GM19324 (cell line): Measurements from ENCODE around the gene CCDC86.
"Not testable (repeated sequence)": the region's sequence is repeated elsewhere in the genome, so short reads cannot be mapped to it uniquely, and the experiment has no call there.

Experiments used
- ATAC-seq: cut with Tn5 transposase; IDR thresholded peaks from one replicate; pipeline ENCODE4 v1.9.1; 2021; ENCODE audit warnings: mild to moderate bottlenecking, moderate library complexity; ENCODE audit not compliant: unreplicated experiment, low FRiP score

The CCDC86 gene

GRCh38 chr11:60841797-60842667 lies at the start of gene CCDC86:
Gene CCDC86 (plus strand): TSS chr11:60842113. CDS start chr11:60842125, 12 bp downstream.
- peak; percentile 88 for ATAC-seq

- ATAC-seq: no peak
These were observed 49.4 kb upstream of the CCDC86 start for GRCh38 chr11:60792521-60792920.

GRCh38 chr11:60795291-60795690 lies 46.6 kb upstream of the CCDC86 start:
- ATAC-seq: no peak

GRCh38 chr11:60797846-60798630 lies 43.9 kb upstream of the CCDC86 start:
- ATAC-seq: no peak

- no peak for ATAC-seq
These were observed 43.3 kb upstream of the CCDC86 start for GRCh38 chr11:60798631-60799030.

GRCh38 chr11:60801194-60801593 lies 40.7 kb upstream of the CCDC86 start:
- no peak for ATAC-seq

- ATAC-seq: no peak
These were observed 38.5 kb upstream of the CCDC86 start for GRCh38 chr11:60803273-60803936.

GRCh38 chr11:60809249-60809648 lies 32.7 kb upstream of the CCDC86 start:
- no peak for ATAC-seq

- ATAC-seq: no peak
These were observed 32.2 kb upstream of the CCDC86 start for GRCh38 chr11:60809691-60810090.

- ATAC-seq: no peak
These were observed 31.8 kb upstream of the CCDC86 start for GRCh38 chr11:60810151-60810550.

- no peak for ATAC-seq
These were observed 31.3 kb upstream of the CCDC86 start for GRCh38 chr11:60810569-60810968.

- no peak for ATAC-seq
These were observed 28.6 kb upstream of the CCDC86 start for GRCh38 chr11:60813324-60813723.

- no peak for ATAC-seq
These were observed 27.8 kb upstream of the CCDC86 start for GRCh38 chr11:60814112-60814511.

GRCh38 chr11:60816590-60817157 lies 25.2 kb upstream of the CCDC86 start:
- ATAC-seq: no peak

GRCh38 chr11:60818057-60818456 lies 23.9 kb upstream of the CCDC86 start:
- ATAC-seq: no peak

- ATAC-seq: no peak
These were observed 19.9 kb upstream of the CCDC86 start for GRCh38 chr11:60821827-60822599.

- not testable (repeated sequence) for ATAC-seq
These were observed 18.1 kb upstream of the CCDC86 start for GRCh38 chr11:60823745-60824306.

GRCh38 chr11:60825118-60825517 lies 16.8 kb upstream of the CCDC86 start:
- no peak for ATAC-seq

GRCh38 chr11:60825790-60826189 lies 16.1 kb upstream of the CCDC86 start:
- ATAC-seq: no peak
